Brain microvascular endothelial cell (primary cell): Measurements from ENCODE around the gene KCNQ1.

Experiments used
- DNase-seq: peaks from one replicate; pipeline ENCODE4 v3.0.0-alpha.2; 2020
- H3K27ac ChIP-seq: fragments of 250-450 bp; sonication (Bioruptor Pico); 2 replicates; pipeline ENCODE4 v1.5.1; 2020; ENCODE audit warnings: mild to moderate bottlenecking, moderate library complexity
- H3K27me3 ChIP-seq: fragments of 250-450 bp; sonication (Bioruptor Pico); replicated peaks from 2 replicates; pipeline ENCODE4 v1.5.1; 2020; ENCODE audit warnings: mild to moderate bottlenecking
- H3K36me3 ChIP-seq: fragments of 250-450 bp; sonication (Bioruptor Pico); replicated peaks from 2 replicates; pipeline ENCODE4 v1.5.1; 2020; ENCODE audit warnings: mild to moderate bottlenecking
- H3K4me3 ChIP-seq: 2 replicates; pipeline ENCODE4 v1.5.1; 2011; ENCODE audit warnings: low read depth, mild to moderate bottlenecking, control low read depth, low read length, moderate library complexity
- CTCF ChIP-seq: IDR thresholded peaks from 2 replicates; pipeline ENCODE4 v1.5.1; 2011; ENCODE audit warnings: low read depth, mild to moderate bottlenecking, moderate library complexity, low read length, control low read depth, inconsistent platforms; ENCODE audit errors: missing control alignments
- in situ Hi-C: cut with HindIII; loops from 2 replicates; pipeline ENCODE4 v1.10.0; 2017; ENCODE audit warnings: low sequenced_read_pairs, low pct_ligation_motif_present

KCNQ1 gene

GRCh38 chr11:2665526-2666400 is 221.0 kb downstream of the KCNQ1 start:
- in situ Hi-C loops = no loop called here
- no peak for TF ChIP-seq CTCF
- H3K27me3 ChIP-seq = no peaks in the 10 kb centered on the region
- H3K4me3 ChIP-seq = no peak overlapping the region
- no peak for DNase-seq
- no peaks in the 10 kb centered on the region for H3K36me3 ChIP-seq
- H3K27ac ChIP-seq = no peak overlapping the region

GRCh38 chr11:2666401-2666741 is 221.6 kb downstream of the KCNQ1 start:
- Histone ChIP-seq H3K27me3 (no peaks in the 10 kb centered on the region), H3K36me3 (no peaks in the 10 kb centered on the region), H3K27ac (no peak overlapping the region), H3K4me3 (no peak overlapping the region)
- no peak for DNase-seq
- in situ Hi-C loops = no loop called here
- TF ChIP-seq CTCF = no peak

- no peak for TF ChIP-seq CTCF
- H3K36me3 ChIP-seq = no peaks in the 10 kb centered on the region
- no peak for DNase-seq
- no peak overlapping the region for H3K4me3 ChIP-seq
- in situ Hi-C loops = no loop called here
- H3K27me3 ChIP-seq = no peaks in the 10 kb centered on the region
- no peak overlapping the region for H3K27ac ChIP-seq
Observed at GRCh38 chr11:2666828-2667570, 222.2 kb downstream of the KCNQ1 start.

GRCh38 chr11:2667940-2668339 is 223.1 kb downstream of the KCNQ1 start:
- no peak for DNase-seq
- Histone ChIP-seq H3K36me3 (no peaks in the 10 kb centered on the region), H3K27me3 (no peaks in the 10 kb centered on the region), H3K27ac (no peak overlapping the region), H3K4me3 (no peak overlapping the region)
- in situ Hi-C loops = no loop called here
- no peak for TF ChIP-seq CTCF

- no peak for DNase-seq
- in situ Hi-C loops = no loop called here
Observed at GRCh38 chr11:2668876-2669275, 224.1 kb downstream of the KCNQ1 start.

More at GRCh38 chr11:2668876-2669275, 224.1 kb downstream of the KCNQ1 start:
- TF ChIP-seq CTCF = no peak
- Histone ChIP-seq H3K4me3 (no peak overlapping the region), H3K27ac (no peak overlapping the region), H3K27me3 (no peaks in the 10 kb centered on the region), H3K36me3 (no peaks in the 10 kb centered on the region)
